Activated naive CD4-positive, alpha-beta T cell (primary cell): ENCODE measurements around the gene HHAT.

Experiments used
- DNase-seq, 4 experiments: peaks; one replicate each; lab custom pipeline; 2025; lab: John Stamatoyannopoulos, UW

The HHAT gene

DNA sequence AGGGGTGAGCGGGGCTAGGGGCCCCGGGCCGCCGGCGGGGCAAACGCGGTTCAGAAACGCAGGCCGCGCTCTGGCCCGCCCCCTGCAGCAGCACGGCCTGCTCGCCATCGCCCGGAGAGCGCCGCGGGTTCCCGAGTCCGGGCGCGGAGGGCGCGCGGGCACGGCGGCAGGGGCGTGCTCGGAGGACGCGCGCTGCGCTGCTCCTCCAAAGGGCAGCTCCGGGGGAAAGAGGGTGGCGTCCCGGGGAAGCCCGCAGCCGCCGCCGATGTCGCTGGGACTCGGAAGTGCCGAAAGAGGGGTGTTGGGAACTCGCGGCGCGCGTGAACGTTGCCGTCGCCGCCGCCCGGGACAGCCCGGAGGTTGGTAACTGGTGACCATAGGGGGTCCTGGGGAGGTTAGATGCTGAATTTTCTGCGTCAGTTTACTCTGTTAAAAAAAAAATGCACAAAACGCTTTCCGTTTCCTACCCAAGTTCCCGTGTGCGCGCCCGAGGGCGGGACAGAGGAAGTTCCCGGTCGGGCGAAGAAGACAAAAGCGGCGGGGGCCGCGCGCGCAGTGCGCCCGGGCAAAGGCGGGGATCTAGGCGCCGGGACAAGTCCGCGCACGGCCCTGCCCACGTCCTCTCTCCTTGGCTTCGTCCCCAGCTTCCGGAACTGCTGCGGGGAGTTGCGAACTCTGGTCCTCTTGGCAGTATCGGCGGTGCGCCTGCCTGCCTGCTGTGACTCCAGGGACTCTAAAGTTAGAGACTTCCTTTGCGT lies at the start of gene HHAT:
Gene HHAT (plus strand): TSS at position 157 of the 758 bp plus-strand sequence. CDS start 20,074 bp downstream, outside the sequence.
- DNase-seq = peak in 3 of 4 experiments; percentile 8 to 21 (median 18)

DNA sequence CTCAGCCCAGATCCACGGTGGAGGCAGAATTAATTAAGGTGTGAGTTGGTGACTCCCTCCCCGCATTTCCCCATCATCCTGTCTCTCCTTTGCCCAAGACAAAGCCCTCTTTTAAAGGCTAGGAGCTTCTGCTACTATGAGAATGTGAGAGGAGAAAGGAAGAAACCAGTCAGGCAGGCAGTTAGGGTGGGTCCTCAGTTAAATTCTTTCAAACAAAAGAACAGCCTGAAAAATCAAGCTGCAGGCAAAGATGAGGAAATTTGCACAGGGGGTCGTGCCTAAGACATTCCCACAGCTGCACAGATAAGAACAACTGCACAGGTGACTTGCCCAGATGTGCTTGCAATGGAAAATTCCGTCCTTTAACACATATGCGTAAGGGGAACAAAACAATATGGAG lies 48.5 kb upstream of the HHAT start:
- DNase-seq = no peak

DNA sequence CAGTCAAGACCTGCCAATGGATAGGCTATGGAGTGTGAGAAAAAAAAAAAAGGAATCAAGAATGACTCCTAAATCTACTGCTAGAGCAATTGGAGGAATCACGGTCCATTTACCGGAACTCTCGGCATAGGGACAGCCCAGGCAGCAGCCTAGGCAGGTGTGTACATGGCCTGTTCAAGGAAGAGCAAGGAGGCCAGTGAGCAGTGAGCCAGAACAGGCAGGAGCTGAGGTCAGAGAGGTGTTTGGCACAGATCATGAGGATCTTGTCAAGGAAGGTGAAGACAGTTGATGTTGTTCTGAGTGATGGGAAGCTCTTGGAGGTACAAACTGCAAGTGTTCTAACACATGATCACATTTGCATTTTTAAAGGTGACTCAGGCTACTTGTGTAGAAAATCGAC lies 40.6 kb upstream of the HHAT start:
- no peak for DNase-seq

DNA sequence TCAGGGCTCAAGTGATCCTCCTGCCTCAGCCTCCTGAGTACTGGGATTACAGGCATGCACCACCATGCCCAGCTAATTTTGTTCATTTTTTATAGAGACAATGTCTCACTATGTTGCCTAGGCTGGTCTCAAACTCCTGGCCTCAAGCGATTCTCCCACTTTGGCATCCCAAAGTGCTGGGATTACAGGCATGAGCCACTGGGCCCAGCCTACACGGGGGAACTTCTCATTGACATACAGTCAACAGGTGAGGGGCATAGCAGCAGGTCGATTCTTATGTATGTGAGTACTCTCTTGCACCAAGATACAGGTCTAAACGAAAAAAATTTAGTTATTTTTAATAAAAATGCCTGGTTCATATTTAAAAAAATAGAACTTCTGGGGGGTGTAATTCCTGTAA lies 39.5 kb upstream of the HHAT start:
- DNase-seq = no peak

DNA sequence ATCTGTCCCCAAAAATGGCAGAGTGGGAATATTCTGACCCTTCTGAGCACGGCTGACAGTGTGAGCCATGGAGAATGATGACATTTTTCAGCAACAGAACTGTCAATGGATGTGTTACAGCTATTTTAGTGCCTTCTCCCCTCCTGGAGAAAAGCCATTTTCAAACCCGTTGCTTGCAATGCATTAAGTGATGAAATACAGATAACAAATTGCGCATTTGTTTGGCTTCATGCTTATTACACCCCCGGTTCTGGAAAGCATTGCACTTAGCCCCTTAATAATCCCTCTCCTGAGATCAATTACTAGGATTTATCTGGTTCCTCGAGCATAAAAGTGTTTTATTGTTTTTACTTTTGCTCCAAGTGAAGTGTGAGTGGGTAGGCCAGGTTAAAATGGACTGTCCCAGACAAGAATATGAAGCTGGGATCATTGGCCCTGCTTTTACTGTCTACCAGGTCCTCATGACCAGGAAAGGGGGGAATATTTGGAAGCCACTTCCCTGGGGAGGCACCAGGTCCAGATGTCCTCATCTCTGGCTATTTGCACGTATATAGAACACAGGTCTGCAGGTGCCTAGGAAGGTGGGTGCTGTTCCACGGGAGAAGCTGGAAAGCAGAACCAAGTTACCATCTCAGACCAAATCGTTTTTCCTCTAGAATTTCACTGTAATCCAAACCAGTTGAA lies 37.5 kb upstream of the HHAT start:
- no peak for DNase-seq

DNA sequence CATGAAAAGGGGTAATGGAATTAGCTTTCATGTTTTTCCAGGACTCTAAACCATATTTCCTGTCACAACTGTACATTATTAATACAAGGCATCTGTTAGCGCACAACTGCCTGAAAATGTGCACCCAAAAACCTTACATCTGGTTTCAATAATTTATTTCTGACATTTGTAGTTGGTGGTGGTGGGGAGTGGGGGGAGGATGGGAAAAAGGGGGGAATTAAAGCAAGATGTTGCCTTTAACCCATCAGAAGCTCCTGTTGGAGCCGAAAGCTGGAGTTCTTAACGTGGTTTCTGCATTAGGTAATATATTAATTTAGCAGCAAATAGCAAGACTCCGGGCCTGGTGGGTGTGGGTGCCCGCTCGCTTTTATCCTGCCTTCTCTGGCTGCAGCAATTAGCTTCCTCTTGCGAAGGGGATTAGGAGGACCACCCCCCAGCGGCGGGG lies 36.9 kb upstream of the HHAT start:
- DNase-seq = no peak

DNA sequence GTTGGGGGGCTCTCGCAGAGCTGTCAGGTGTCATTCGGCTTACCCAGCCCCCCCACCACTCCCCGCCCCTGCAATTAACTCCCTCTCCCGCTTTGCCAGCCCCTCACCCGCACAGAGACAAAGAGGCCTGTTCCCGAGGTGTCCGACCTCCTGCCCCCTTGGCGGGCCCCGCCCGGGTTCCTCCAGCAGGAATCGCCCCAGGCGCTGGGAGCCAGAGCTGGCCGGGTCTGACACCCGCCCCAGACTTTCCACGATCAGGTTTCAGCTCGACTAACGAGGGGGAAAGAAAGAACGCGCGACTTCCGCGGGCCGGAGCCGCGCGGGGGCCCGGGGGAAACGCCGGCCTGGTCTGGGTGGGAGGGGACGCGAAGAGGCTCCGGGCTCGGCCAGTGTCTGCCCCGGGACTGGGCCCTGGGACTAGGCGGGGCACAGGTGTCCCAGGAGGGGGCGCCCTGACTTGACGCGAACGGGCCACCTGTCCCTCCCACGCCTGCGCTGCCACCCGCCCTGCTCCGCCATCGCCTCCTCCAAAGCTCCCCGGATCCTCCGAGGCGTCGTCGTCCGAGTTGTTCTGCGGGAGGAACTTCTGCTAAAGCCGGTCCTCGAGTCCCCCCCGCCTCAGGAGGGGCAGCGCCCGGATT lies 36.4 kb upstream of the HHAT start:
- DNase-seq = peak in 1 of 4 experiments; percentile 3

DNA sequence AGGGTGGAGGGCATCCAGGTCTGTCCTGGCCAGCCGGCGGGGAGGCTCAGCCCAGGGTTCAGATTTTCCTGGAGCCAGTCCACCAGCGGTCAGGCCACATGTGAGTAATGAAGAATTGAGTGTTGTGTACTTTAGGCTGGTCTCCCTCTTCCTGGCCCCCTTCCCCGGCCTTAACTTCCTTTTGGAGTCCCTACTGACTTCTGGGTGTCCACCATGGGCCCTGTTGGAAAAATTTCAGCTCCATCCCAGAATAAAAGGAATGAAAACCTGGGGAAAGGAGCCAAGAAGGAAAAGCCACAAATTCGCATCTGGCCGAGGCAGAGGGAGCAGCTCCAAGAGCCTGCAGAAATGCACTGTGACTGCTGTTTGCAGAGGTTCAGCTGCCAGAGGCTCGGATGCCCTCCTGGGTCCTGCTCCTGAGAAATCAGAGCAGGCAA lies 35.5 kb upstream of the HHAT start:
- no peak for DNase-seq

DNA sequence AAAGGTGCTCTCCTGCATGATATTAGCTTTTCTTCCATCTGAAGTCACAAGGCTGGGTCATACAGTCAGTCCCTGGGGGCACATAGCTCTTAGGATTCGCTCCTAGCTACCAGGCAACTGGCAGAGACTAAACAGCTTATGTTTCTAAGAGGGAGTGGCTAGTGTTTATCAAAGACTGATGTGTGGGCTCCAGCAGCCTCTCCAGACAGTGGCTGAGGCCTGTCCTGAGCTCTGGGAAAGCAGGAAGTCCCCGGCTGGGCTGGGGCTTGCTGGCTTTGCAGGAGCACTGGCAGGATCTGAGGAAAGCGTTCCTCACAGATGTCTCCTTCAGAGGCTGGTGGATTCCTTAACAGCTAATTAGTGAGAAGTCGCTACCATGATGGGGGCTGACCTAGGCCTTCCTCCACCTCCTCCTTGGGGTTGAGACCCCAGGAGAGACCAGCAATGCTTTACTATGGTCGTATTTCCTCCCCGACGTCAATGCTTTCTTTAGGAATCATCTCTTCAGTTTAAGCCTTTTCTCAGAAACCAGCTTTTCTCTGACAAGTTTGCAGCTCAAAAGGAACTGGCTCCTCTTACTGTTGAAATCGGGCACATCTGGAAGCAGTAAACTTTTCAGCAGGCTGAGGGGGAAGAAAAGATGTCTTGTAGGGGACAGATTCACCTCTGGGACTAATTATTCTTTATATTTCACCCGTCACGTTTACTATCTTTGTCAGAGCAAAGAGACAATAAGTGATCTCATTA lies 33.5 kb upstream of the HHAT start:
- DNase-seq = no peak

DNA sequence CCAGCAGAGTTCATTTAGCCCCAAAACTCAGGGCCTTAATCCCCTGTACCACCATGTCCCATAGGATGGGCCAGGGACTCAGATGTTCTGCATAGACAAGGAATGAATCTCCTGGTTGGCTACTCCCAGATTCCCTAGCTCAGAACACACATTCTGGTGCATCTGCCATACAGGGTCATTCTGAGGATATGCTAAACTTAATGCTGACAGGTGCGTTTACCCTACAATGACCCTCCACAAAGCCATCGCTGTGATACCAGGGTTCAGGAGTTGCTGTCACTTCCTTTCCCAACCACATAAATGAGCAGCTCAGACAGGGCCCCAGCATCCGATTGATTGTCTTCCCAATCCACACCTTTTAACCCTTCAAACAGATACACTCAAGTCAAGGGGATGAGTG lies 32.0 kb upstream of the HHAT start:
- DNase-seq = no peak

DNA sequence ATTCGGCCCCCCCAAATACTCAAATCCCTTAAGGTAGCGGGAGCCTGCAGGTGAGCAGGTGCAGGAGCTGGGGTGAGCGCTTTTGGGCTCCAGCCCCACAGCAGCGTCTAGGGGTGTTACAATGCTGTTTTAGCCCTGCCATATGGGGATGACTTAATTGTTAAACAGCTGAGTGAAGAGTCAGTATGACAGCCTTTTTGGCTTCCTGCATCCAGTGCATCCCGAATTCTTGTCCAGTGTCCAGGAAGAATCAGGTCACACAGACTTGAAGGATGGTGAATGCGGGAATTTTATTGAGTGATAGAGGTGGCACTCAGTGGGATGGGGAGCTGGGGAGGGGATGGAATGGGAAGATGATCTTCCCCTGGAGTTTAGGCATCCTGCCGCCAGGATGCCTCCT lies 30.4 kb upstream of the HHAT start:
- DNase-seq = no peak

DNA sequence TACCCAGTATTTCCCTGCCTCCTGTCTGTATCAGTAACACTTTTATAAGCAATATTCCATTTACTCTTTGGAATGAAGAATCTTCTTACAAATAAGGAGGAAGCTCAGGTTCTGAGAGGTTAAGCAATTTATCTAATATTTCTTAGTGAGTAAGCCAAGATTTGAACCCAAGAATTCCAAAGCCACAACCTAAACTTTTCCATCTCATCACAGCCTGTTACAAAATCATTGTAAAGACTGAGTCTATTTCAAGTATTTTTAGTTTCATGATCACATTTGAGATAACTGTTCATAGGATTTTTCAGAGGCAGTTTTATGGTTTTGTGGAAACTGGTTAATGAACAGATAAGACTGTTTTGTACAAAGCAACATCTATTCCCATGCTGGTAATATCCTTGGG lies 29.8 kb upstream of the HHAT start:
- no peak for DNase-seq

DNA sequence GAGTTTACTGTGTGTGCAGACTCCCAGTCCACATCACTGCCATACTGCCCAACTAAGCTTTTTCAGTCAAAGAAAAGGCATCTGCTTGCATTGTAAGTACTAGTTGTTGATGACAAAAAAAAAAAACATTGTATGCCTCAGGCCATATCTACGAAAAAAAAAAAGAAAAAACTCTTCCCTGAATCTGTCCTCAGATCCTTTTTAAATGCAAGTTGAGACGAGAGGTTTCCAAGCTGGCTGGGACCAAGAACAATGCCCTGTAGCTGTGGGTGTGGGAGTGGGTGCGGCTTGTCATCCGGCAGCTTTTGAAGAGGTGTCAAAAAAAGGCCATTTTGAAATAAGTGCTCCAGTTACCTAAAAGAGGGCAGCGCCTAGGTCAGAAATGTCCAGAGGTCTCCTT lies 29.2 kb upstream of the HHAT start:
- no peak for DNase-seq

DNA sequence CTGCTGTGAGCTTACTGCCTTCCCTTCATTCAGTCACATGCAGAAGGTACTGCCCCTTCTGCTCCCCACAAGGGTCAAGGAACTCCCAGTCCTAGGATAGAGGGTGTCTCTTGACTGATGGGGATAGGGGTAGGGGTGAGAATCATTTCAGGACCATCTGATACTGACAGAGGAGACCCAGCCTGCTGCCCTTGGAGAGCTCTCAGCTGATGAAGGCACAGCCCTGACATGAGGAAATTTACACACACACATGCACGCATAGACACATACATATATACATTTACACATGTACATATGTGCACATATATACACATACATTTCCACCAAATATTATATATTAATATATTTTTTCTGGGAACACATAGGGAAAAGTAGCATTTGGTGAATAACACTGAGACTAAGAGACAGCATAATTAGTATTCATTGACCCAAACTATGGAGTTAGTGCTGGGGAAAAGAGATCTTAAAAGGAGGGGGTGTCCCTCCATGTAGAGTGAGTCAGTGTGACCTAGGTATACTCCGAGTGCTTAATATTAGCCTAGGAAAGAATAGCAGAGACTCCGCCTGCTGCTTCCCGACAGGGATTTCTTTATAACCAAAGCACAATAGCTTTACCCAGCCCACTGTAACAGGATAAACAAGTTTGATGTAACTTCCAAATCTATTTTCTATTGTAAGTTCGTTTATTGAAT lies 27.6 kb upstream of the HHAT start:
- DNase-seq = no peak

DNA sequence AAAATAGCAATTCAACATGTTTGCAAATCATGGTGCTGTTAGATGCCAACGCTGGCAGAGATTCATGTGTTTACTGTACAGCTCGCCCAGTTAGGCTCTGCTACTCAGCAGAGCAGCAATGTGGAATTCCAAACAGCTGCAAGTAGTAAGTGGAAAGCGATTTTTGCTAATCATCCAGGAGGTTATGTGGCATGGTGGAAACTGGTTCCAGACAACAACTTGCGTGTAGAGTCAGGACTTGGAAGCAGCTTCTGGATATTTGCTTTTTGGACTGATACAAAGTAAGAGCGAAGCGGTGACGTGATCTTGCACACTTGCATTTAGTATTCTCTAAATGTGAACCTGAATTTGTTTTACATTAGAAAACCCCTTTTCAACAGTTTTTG lies 27.1 kb upstream of the HHAT start:
- no peak for DNase-seq

DNA sequence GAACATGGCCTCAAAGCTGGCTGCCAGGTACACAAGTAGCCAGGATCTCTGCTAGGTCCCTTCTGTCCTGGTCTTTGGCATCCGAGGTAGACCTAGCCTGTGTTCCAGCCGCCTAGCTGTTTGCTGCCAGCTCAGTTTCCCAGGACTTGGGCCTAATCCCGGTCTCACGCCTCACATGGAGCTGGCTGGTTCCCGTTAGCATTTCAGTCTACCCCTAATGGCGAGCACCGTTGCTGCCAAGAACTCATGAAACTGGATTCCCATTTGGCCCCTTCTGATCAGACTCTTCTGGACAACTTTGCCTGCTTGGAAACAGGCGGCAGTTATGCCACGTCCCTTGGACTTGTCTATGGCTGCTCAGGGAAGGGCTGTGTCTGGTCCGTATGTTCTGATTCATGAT lies 26.2 kb upstream of the HHAT start:
- no peak for DNase-seq

DNA sequence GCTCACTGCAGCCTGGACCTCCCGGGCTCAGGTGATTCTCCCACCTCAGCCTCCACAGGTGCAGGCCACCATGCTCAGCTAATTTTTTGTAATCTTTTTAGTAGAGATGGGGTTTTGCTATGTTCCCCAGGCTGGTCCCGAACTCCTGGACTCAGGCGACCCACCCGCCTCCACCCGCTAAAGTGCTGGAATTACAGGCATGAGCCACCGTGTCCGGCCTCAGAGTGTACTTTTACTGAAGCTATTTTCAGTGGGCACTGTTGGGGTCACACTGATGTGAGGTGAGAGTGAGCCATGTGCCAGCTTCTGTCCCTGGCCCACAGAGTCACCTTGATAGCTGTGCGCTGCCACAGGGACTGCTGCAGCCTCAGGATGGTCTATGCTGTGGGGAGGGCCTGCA lies 25.3 kb upstream of the HHAT start:
- no peak for DNase-seq

DNA sequence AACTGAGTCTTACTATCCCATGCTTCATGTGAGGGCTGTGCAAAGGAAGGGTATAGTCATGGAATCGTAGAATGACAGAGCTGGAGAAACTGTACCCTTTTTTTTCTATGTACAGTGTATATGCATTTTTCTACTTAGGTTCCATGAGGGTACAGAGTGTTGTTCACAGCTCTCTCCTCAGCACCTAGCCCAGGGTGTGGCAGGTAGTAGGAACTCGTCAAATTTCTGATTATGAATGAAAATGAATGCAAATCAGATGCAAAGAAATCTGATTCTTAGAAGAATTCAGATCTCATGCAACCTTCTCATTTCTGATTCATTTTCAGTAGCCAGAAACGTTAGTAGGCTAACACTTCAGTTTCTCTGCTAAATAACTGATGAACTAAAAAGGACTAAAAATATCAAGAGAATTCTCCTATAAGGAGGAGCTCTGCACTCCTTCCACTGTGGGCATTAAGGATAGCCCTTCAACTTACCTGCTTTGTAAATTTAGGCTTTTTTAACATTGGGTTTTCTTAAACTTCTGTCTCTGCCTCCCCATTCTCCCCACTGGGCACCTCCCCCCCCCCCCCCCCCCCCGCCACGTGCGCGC lies 18.0 kb upstream of the HHAT start:
- no peak for DNase-seq

DNA sequence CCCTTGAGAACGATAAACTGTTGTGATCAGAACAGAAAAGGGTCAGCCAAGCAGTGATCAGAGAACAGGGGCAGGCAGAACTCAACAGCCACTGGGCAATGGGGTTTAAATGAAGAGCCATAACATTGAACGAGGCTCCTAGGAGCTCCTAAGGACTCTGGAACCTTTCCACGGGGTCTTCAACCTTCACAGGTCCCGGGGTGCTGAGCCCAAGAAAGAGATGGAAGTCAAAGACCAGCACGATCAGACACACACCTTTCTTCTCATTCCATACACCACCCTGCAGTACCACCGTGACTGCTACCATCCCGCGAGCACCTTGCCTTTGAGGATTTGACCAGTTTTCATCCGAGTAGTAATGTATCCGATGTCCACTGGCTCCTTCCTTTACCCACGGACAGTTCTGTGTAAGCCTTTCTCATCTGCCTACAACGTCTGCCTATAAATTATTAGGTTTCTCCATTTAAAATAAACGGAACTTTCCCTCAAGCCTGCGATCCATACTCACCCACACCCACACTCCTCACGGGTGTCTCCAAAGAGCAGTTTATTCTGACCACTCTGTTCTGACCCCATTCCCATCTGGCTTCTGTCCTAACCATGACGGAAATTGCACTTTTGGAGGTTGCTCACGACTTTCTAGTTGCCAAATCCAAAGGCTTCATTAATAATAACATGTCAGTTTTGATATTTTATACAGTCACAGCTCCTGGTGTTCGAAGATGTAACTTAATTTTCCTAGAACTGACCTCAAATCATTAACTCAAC lies 16.8 kb upstream of the HHAT start:
- DNase-seq = no peak

DNA sequence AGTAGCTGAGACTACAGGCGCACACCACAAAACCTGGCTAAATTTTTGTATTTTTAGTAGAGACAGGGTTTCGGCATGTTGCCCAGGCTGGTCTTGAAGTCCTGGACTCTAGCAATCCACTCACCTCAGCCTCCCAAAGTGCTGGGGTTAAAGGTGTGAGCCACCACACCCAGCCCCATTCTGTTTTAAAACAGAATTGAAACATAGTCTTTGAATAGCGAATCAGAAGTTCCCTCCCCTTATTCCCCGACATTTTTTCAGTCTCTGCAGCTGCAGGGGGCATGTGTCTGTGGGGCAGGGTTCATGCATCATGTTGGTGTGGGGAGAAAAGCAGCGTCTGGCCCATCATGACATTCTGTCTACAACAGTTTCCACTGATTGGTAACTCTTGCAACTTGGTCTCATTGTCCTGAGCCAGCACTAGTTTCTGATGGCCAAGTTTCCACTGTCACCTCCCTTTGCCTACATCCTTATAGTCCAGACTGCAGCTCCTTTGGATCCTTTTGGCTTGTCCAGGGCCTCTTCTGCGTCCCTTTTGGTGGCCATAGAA lies 15.6 kb upstream of the HHAT start:
- no peak for DNase-seq
